Measurements from ENCODE around the gene MYO3B.

GRCh38 chr2:170381678-170382077 lies 203.7 kb downstream of the MYO3B start:
- TF ChIP-seq CTCF (IDR thresholded peaks at IDR 0.05; ENCODE audit: low read length) (no peak), EZH2phosphoT487 (IDR thresholded peaks at IDR 0.05; ENCODE audit: low read length) (no peak)
